ENCODE measurements around the gene MRRF.

The MRRF gene

GRCh38 chr9:122225312-122226141 lies 39.2 kb upstream of the MRRF start:
- TF ChIP-seq CTCF (IDR thresholded peaks at IDR 0.05; ENCODE audit: low read depth, low read length): no peak
- no peak for DNase-seq (ENCODE audit: extremely low read depth, low read depth)

- no peak for DNase-seq (ENCODE audit: extremely low read depth, low read depth)
- TF ChIP-seq CTCF (IDR thresholded peaks at IDR 0.05; ENCODE audit: low read depth, low read length): no peak
These were observed 38.4 kb upstream of the MRRF start for GRCh38 chr9:122226142-122226757.

- DNase-seq (ENCODE audit: extremely low read depth, low read depth): no peak
- no peak for TF ChIP-seq CTCF (IDR thresholded peaks at IDR 0.05; ENCODE audit: low read depth, low read length)
These were observed 37.7 kb upstream of the MRRF start for GRCh38 chr9:122226758-122227574.

- no peak for DNase-seq (ENCODE audit: extremely low read depth, low read depth)
- no peak for TF ChIP-seq CTCF (IDR thresholded peaks at IDR 0.05; ENCODE audit: low read depth, low read length)
These were observed 37.1 kb upstream of the MRRF start for GRCh38 chr9:122227575-122227900.

GRCh38 chr9:122228191-122228567 lies 36.5 kb upstream of the MRRF start:
- DNase-seq (ENCODE audit: extremely low read depth, low read depth): no peak
- no peak for TF ChIP-seq CTCF (IDR thresholded peaks at IDR 0.05; ENCODE audit: low read depth, low read length)

GRCh38 chr9:122228568-122229484 lies 35.9 kb upstream of the MRRF start, which contains the start of gene LHX6:
TSS of gene LHX6 (minus strand) at chr9:122228957. CDS start at chr9:122228740, 217 bp downstream.
- no peak for TF ChIP-seq CTCF (IDR thresholded peaks at IDR 0.05; ENCODE audit: low read depth, low read length)
- no peak for DNase-seq (ENCODE audit: extremely low read depth, low read depth)
